NB4 (cell line): Measurements from ENCODE around the gene NPR3.

Source experiments
- DNase-seq: peaks from one replicate; pipeline ENCODE4 v3.0.0; 2010; ENCODE audit warnings: low read depth
- H3K4me3 ChIP-seq: one replicate; pipeline ENCODE4 v1.5.1; 2011; ENCODE audit warnings: mild to moderate bottlenecking, low read depth, low read length, moderate library complexity
- CTCF ChIP-seq: IDR thresholded peaks from one replicate; pipeline ENCODE4 v1.5.1; 2012; ENCODE audit warnings: low read depth, low read length
- MYC ChIP-seq: IDR thresholded peaks from 2 replicates; pipeline ENCODE4 v1.6.1; 2011; ENCODE audit warnings: low read depth, low read length
- POLR2A ChIP-seq: IDR thresholded peaks from 2 replicates; pipeline ENCODE4 v1.6.1; 2011; ENCODE audit warnings: mild to moderate bottlenecking; ENCODE audit not compliant: insufficient read length; ENCODE audit errors: extremely low read depth
- TF ChIP-seq, protein P1 (sequence below): IDR thresholded peaks from 2 replicates; pipeline ENCODE4 v1.6.1; 2011; ENCODE audit warnings: low read depth, low read length

The NPR3 gene

GRCh38 chr5:32713361-32713769, 2.2 kb downstream of the NPR3 start:
- TF ChIP-seq CTCF (no peak), POLR2A (no peak), MYC (no peak)
- TF ChIP-seq, protein P1, sequence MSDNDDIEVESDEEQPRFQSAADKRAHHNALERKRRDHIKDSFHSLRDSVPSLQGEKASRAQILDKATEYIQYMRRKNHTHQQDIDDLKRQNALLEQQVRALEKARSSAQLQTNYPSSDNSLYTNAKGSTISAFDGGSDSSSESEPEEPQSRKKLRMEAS: no peak
- no peak overlapping the region for H3K4me3 ChIP-seq
- no peak for DNase-seq

DNA sequence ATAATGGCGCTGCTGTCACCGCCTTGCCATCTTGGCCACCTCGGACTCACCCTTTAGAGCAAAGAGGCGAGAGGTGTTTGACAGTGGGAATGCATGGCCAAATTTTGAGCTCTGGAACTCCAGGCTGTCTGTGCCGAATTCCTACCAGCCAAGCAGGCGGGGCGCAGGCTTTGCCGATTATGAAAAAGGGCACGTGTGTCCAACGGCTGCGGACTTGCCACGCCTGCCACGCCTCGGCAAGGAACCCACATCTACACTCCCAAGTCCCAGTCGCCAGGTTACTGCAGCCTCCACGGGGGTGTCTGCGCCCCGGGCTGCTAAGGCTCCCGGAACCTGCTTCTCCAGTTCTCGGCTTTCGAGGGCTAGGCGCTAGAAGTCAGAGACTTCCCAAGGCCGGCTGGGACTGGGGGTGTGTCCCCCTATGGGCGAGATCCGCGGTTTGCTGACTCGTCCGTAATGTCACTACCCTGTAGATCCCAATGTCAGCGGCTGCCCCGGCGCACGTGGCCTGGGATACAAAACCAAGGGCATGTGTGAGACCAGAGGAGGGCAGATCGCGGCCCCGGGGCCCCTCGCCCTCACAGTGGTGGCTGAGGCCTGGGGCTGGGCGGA, 2.8 kb downstream of the NPR3 start:
- no peak overlapping the region for H3K4me3 ChIP-seq

GRCh38 chr5:32714836-32715235, 3.7 kb downstream of the NPR3 start:
- no peak overlapping the region for H3K4me3 ChIP-seq
- TF ChIP-seq MYC (no peak), CTCF (no peak)
- TF ChIP-seq, protein P1: no peak
- DNase-seq: no peak

More for the DNA sequence above, 2.8 kb downstream of the NPR3 start:
- TF ChIP-seq, protein P1: no peak
- TF ChIP-seq MYC (no peak), CTCF (no peak), POLR2A (no peak)
- no peak for DNase-seq

DNA sequence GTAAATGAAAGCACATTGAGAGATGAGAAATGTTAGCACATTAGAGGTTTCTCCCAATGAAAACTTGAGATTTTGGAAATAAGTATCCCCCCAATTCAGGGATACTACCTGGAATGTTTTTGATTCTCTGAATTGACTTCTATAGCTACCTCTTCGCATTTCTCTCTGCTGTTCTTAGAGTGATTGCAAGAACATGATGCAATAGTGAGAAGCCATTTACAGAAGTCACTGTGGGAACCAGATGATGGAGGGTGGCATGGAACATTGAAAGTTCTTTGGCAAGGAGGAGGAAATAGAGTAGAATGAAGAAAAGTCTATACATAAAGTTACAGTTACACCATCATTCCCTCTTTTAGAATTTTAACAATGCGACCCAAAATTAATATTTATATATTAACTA, 9.2 kb downstream of the NPR3 start:
- DNase-seq: no peak
- TF ChIP-seq CTCF: no peak
- no peak for TF ChIP-seq POLR2A
- no peak for TF ChIP-seq MYC
- TF ChIP-seq, protein P1: no peak
- no peak overlapping the region for H3K4me3 ChIP-seq

DNA sequence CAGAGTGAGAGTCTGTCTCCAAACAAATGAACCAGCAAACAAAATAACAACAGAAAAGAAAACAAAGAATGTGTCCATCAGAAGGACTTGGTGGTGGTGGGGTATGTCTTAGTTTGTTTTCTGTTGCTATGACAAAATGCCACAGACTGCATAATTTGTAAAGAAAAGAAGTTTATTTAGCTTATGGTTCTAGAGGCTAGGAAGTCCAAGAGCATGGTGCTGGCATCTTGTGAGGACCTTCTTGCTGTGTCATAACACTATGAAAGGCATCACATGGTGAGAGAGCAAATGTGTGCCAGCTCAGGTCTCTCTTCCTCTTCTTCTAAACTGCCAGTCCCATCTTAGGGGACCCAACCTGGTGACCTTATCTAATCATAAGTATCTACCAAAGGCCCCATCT, 10.5 kb downstream of the NPR3 start:
- no peak for TF ChIP-seq CTCF
- TF ChIP-seq, protein P1: no peak
- TF ChIP-seq MYC: no peak
- TF ChIP-seq POLR2A: no peak
- no peak for DNase-seq
- no peak overlapping the region for H3K4me3 ChIP-seq

- no peak for DNase-seq
- H3K4me3 ChIP-seq: no peak overlapping the region
- TF ChIP-seq MYC (no peak), CTCF (no peak), POLR2A (no peak)
- TF ChIP-seq, protein P1: no peak
Measured at GRCh38 chr5:32722957-32723356, 11.8 kb downstream of the NPR3 start.
